ENCODE results near the gene NEIL3. TPM values are rescaled to one million over a fixed set of nuclear protein-coding genes. Genes with fewer than 3 reads are reported as not detected.

NEIL3 gene
- polyA plus RNA-seq, 5 donors, result 3.6 to 15.3 (median 7.9) TPM

GRCh38 chr4:177367336-177367735, 57.7 kb downstream of the NEIL3 start:
- DNase-seq, result no peak

- no peak for DNase-seq
Observed at GRCh38 chr4:177369372-177369771, 59.7 kb downstream of the NEIL3 start.

- no peak for DNase-seq
Observed at GRCh38 chr4:177371461-177371860, 61.8 kb downstream of the NEIL3 start.

GRCh38 chr4:177374966-177375365, 65.3 kb downstream of the NEIL3 start:
- DNase-seq, result no peak

GRCh38 chr4:177375372-177375771, 65.7 kb downstream of the NEIL3 start:
- DNase-seq, result no peak

- DNase-seq, result no peak
Observed at GRCh38 chr4:177376024-177376423, 66.3 kb downstream of the NEIL3 start.

- DNase-seq, result no peak
Observed at GRCh38 chr4:177380730-177381287, 71.1 kb downstream of the NEIL3 start.

GRCh38 chr4:177381762-177382310, 72.2 kb downstream of the NEIL3 start:
- no peak for DNase-seq

GRCh38 chr4:177384856-177385397, 75.3 kb downstream of the NEIL3 start:
- no peak for DNase-seq

- DNase-seq, result no peak
Observed at GRCh38 chr4:177385576-177386277, 76.1 kb downstream of the NEIL3 start.

GRCh38 chr4:177386278-177386815, 76.7 kb downstream of the NEIL3 start:
- DNase-seq, result no peak

GRCh38 chr4:177391287-177391686, 81.6 kb downstream of the NEIL3 start:
- no peak for DNase-seq

GRCh38 chr4:177391953-177392352, 82.3 kb downstream of the NEIL3 start:
- DNase-seq, result no peak

GRCh38 chr4:177393236-177393635, 83.6 kb downstream of the NEIL3 start:
- no peak for DNase-seq

GRCh38 chr4:177396352-177396751, 86.7 kb downstream of the NEIL3 start:
- DNase-seq, result no peak

GRCh38 chr4:177400030-177400429, 90.4 kb downstream of the NEIL3 start:
- DNase-seq, result no peak

GRCh38 chr4:177401658-177402273, 92.1 kb downstream of the NEIL3 start:
- DNase-seq, result no peak

- no peak for DNase-seq
Observed at GRCh38 chr4:177403746-177404145, 94.1 kb downstream of the NEIL3 start.

GRCh38 chr4:177404342-177404741, 94.7 kb downstream of the NEIL3 start:
- no peak for DNase-seq

- no peak for DNase-seq
Observed at GRCh38 chr4:177404986-177405385, 95.3 kb downstream of the NEIL3 start.

- DNase-seq, result no peak
Observed at GRCh38 chr4:177405508-177405907, 95.8 kb downstream of the NEIL3 start.

GRCh38 chr4:177408023-177408422, 98.3 kb downstream of the NEIL3 start:
- DNase-seq, result no peak

- no peak for DNase-seq
Observed at GRCh38 chr4:177410566-177410965, 100.9 kb downstream of the NEIL3 start.
